Vagina (tissue), 2 donors: ENCODE measurements around the gene PRKCE. TPM values are rescaled to one million over a fixed set of nuclear protein-coding genes. Genes with fewer than 3 reads are reported as not detected.

ENCODE experiments used
- DNase-seq, 2 donors: peaks; one replicate each; pipeline ENCODE4 v3.0.0-alpha.2; 2017; ENCODE audit errors: extremely low spot score in 2 of 2
- H3K27ac ChIP-seq: fragments of 200-600 bp; sonication (generic); one replicate; pipeline ENCODE4 v1.5.1; 2019
- H3K27me3 ChIP-seq: fragments of 200-600 bp; sonication (generic); one replicate; pipeline ENCODE4 v1.5.1; 2019
- H3K36me3 ChIP-seq, 2 donors: fragments of 200-600 bp; sonication (generic); one replicate each; pipeline ENCODE4 v1.5.1; 2017 to 2019
- H3K4me1 ChIP-seq: fragments of 200-600 bp; sonication (generic); one replicate; pipeline ENCODE4 v1.5.1; 2019
- H3K4me3 ChIP-seq, 2 donors: fragments of 200-600 bp; sonication (generic); 1 replicate in 1 of 2; 2 replicates in 1 of 2; pipeline ENCODE4 v1.5.1; 2016 to 2019
- H3K9me3 ChIP-seq: fragments of 200-600 bp; sonication (generic); one replicate; pipeline ENCODE4 v1.5.1; 2019
- POLR2A ChIP-seq, 2 donors: fragments of 450-650 bp; IDR thresholded peaks; one replicate each; pipeline ENCODE4 v1.6.1; 2017; ENCODE audit warnings: antibody characterized with exemption in 2 of 2, mild to moderate bottlenecking in 2 of 2, moderate library complexity in 2 of 2
- POLR2AphosphoS5 ChIP-seq, 2 donors: sonication (generic); formaldehyde crosslinking; IDR thresholded peaks; one replicate each; pipeline ENCODE4 v1.9.0; 2017; ENCODE audit warnings: antibody characterized with exemption in 2 of 2, mild to moderate bottlenecking in 2 of 2, low read depth in 1 of 2; ENCODE audit not compliant: insufficient read depth in 1 of 2
- intact Hi-C: fragments of 100-400 bp; cut with DNase I; formaldehyde crosslinking; loops from one replicate; pipeline ENCODE4 v1.15.1; 2023
- total RNA-seq: library from RNA; depleted of rRNA; stranded (reverse); fragments of >200 nt; gene quantifications from one replicate; pipeline ENCODE4 v1.2.3, GENCODE V29; 2016
- TF ChIP-seq, protein P1 (sequence below), 3 experiments: fragments of 450-650 bp in 2 of 3; fragments of 200-600 bp in 1 of 3; sonication (generic) in 1 of 3; IDR thresholded peaks; one replicate each; pipeline ENCODE4 v1.5.1; 2017 to 2019; ENCODE audit warnings: antibody characterized with exemption in 3 of 3, mild to moderate bottlenecking in 2 of 3, moderate library complexity in 2 of 3

The PRKCE gene
- total RNA-seq, 1 donor from 2014 or later: 11.8 TPM

- intact Hi-C loops: no loop called here
These were observed 270.4 kb downstream of the PRKCE start for GRCh38 chr2:45921921-45922320.

DNA sequence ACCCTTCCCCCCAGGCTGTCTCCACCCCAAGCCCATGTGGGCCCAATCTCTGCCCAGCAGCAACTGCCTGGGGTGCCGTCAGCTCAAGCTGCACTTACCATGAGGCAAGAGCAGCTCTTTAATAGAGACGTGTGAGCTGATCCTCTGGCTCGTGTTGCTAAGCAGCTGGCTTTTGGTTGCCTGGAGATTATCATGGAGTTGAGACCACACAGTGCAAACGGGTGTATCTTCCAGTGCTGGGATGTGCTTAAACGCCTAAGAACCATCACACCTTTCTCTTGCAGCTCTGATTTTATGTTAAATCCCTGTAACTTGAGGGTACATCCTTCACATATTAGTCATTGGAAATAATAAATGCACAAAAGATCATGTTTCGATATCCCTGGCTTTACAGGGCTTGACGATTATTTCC, 271.1 kb downstream of the PRKCE start:
- Histone ChIP-seq H3K9me3 (no peaks in the 10 kb centered on the region), H3K4me1 (peaks cover 20% of the 10 kb centered on the region), H3K27me3 (no peaks in the 10 kb centered on the region), H3K36me3 (no peaks in the 10 kb centered on the region), H3K4me3 (no peak overlapping the region), H3K27ac (no peak overlapping the region)
- TF ChIP-seq, protein P1, sequence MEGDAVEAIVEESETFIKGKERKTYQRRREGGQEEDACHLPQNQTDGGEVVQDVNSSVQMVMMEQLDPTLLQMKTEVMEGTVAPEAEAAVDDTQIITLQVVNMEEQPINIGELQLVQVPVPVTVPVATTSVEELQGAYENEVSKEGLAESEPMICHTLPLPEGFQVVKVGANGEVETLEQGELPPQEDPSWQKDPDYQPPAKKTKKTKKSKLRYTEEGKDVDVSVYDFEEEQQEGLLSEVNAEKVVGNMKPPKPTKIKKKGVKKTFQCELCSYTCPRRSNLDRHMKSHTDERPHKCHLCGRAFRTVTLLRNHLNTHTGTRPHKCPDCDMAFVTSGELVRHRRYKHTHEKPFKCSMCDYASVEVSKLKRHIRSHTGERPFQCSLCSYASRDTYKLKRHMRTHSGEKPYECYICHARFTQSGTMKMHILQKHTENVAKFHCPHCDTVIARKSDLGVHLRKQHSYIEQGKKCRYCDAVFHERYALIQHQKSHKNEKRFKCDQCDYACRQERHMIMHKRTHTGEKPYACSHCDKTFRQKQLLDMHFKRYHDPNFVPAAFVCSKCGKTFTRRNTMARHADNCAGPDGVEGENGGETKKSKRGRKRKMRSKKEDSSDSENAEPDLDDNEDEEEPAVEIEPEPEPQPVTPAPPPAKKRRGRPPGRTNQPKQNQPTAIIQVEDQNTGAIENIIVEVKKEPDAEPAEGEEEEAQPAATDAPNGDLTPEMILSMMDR (IDR thresholded peaks at IDR 0.05): no peak
- no peak for TF ChIP-seq POLR2AphosphoS5 (IDR thresholded peaks at IDR 0.05; ENCODE audit: insufficient read depth in 1 of 2, low read depth in 1 of 2)
- no peak for TF ChIP-seq POLR2A (IDR thresholded peaks at IDR 0.05)
- intact Hi-C loops: no loop called here
- no peak for DNase-seq

More at GRCh38 chr2:45921921-45922320, 270.4 kb downstream of the PRKCE start:
- no peaks in the 10 kb centered on the region for H3K9me3 ChIP-seq
- H3K4me3 ChIP-seq: no peak overlapping the region
- no peak for DNase-seq
- no peak overlapping the region for H3K27ac ChIP-seq
- H3K27me3 ChIP-seq: no peaks in the 10 kb centered on the region
- H3K36me3 ChIP-seq: no peaks in the 10 kb centered on the region
- TF ChIP-seq, protein P1 (IDR thresholded peaks at IDR 0.05): no peak
- TF ChIP-seq POLR2AphosphoS5 (IDR thresholded peaks at IDR 0.05; ENCODE audit: insufficient read depth in 1 of 2, low read depth in 1 of 2): no peak
- no peak for TF ChIP-seq POLR2A (IDR thresholded peaks at IDR 0.05)
- H3K4me1 ChIP-seq: peaks cover 20% of the 10 kb centered on the region

DNA sequence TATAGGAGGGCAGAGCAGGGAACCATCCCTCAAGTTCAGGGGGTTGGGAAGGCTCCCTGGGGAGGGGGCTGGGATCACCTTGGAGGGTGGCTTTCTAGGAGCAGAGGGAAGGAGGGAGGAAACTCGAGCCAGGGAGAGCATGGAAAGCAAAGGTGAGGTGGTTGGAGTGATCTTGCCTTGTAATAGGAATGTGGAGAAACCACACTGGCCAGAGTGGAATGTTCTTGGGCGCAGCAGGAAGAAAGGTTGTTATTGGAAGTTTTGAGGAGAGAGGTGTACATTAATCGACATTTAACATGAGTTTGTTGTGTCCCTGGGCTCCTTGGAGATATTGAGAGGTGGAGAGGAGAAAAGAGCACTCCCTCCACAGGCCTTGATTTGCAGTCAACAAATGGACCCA, 272.2 kb downstream of the PRKCE start:
- Histone ChIP-seq H3K4me1 (peaks cover 19% of the 10 kb centered on the region), H3K27me3 (no peaks in the 10 kb centered on the region), H3K4me3 (no peak overlapping the region), H3K9me3 (no peaks in the 10 kb centered on the region), H3K36me3 (no peaks in the 10 kb centered on the region), H3K27ac (no peak overlapping the region)
- no peak for DNase-seq
- intact Hi-C loops: no loop called here
- TF ChIP-seq, protein P1 (IDR thresholded peaks at IDR 0.05): no peak

DNA sequence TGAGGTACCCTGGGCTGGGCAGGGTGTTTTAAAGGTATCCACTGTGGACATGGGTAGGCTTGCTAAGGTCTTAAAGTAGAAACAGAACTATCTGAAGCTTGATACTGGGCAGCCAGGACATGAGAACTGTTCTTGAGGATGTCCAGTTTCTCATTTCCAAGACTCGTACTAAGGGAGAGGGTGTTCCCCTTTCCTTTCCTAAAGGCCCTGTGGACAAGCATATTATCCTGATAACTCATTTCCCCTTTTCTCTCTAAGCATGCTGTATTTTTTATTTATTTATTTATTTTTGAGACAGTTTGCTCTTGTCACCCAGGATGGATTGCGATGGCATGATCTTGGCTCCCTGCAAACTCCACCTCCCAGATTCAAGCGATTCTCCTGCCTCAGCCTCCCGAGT, 273.6 kb downstream of the PRKCE start:
- TF ChIP-seq, protein P1 (IDR thresholded peaks at IDR 0.05): no peak
- TF ChIP-seq POLR2AphosphoS5 (IDR thresholded peaks at IDR 0.05; ENCODE audit: insufficient read depth in 1 of 2, low read depth in 1 of 2) (no peak), POLR2A (IDR thresholded peaks at IDR 0.05) (no peak)
- Histone ChIP-seq H3K9me3 (no peaks in the 10 kb centered on the region), H3K27me3 (no peaks in the 10 kb centered on the region), H3K4me3 (no peak overlapping the region), H3K36me3 (no peaks in the 10 kb centered on the region), H3K27ac (no peak overlapping the region), H3K4me1 (peaks cover 10% of the 10 kb centered on the region)
- intact Hi-C loops: no loop called here
- no peak for DNase-seq

DNA sequence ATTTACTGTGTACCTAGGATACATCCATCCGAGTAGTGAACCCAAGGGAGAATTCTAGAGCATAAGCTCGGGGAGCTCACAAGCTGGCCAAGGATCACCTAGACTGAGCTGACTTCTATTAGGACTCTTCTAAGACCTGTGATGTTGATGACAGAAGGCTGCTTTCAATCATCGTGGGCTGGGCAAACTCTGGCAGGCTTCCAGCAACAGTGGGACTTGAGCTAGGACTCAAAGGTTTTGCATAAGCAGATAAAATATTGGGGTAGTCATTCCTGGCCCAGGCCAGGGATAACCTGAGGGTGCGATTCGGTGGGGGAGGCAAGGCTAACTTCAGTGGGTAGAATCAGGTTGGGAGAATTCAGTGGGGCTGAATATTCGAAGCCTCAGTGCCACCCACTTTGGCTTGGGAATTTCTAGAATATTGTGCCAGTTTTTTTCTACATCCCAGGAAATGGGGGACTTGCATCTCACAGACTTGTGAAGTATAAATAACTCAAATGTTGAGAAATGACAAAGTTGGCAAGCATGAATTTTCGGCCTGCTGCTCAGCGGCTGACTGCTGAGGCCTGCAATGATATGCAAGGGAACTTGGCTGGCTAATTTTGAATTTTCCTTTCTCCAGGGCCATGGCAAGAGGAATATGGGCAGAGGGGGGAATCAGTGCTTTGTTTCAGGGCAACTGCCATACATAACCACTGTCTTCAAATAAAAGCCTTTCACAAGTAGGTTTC, 274.3 kb downstream of the PRKCE start:
- H3K4me3 ChIP-seq: no peak overlapping the region
- no peaks in the 10 kb centered on the region for H3K9me3 ChIP-seq
- intact Hi-C loops: no loop called here
- no peak overlapping the region for H3K27ac ChIP-seq
- DNase-seq: no peak
- no peaks in the 10 kb centered on the region for H3K27me3 ChIP-seq
- no peaks in the 10 kb centered on the region for H3K36me3 ChIP-seq
- H3K4me1 ChIP-seq: peaks cover 13% of the 10 kb centered on the region
- TF ChIP-seq POLR2AphosphoS5 (IDR thresholded peaks at IDR 0.05; ENCODE audit: insufficient read depth in 1 of 2, low read depth in 1 of 2) (no peak), POLR2A (IDR thresholded peaks at IDR 0.05) (no peak)
